GM19351 (cell line): ENCODE measurements around the gene SCGB2A2.

Experiments
- ATAC-seq: cut with Tn5 transposase; IDR thresholded peaks from one replicate; pipeline ENCODE4 v1.9.1; 2021; ENCODE audit warnings: mild to moderate bottlenecking, moderate library complexity; ENCODE audit not compliant: unreplicated experiment

Gene SCGB2A2

DNA sequence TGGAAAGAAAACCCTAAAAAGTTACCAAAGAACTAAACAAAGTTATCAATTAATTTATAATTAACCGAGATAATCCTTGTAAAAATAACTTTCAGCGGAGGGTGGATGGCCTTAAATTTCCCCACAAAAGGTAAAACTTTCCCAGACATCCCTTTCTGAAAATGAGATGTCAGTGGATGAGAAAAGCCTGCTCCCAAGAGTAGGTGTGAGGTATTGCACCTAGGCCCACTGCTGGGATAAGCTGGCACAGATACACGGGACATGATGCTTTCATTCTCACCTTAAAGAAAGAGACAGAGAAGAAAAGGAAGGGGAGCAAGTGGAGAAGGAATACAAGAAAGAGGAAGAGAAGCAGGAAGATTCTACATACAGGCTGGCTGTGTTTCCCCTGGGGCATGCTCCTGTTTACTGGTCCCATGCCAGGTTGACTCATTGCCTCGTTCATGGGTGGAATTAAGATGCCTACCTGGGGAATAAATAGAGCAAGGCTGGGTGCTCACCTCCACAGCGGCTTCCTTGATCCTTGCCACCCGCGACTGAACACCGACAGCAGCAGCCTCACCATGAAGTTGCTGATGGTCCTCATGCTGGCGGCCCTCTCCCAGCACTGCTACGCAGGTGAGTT is at the start of gene SCGB2A2:
Gene SCGB2A2, plus strand, starts transcription at position 505 of the 625 bp plus-strand sequence. Its CDS starts 59 bp downstream, at position 564.
- no peak for ATAC-seq

DNA sequence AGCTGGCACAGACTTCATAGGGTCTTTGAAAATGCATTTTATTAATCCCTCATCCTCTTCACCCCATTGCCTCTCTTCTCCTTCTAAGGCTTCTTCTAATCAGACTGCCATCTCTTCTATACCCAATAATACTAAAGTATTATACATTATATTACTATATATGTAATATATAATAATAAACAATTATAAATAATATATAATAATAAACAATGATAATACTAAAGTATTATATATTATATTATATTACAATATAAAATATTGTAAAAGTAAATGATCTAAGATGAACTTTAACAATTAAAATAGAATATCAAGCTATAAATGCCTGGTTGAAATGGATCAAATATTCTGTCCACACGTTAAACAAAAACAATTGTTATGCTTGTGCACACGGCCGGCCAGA is 48.5 kb upstream of the SCGB2A2 start:
- no peak for ATAC-seq

DNA sequence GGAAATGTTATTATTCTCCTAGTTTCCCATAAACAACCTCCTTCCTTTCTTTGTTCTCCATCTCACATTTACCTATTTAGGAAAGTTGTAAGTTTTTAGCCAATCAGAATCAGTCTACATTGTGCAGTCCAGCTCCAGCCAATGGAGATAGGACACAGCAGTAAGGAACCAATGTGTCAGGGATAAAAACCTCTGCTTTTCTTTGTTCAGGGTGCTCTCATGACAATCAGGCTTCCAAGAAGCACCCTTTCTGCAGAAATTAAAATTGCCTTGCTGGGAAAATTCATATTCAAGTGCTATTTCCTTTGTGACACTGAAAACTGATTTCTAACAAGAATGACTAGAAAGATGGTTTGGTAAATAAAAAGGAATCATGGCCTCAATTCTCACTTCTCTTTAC is 46.9 kb upstream of the SCGB2A2 start:
- no peak for ATAC-seq

DNA sequence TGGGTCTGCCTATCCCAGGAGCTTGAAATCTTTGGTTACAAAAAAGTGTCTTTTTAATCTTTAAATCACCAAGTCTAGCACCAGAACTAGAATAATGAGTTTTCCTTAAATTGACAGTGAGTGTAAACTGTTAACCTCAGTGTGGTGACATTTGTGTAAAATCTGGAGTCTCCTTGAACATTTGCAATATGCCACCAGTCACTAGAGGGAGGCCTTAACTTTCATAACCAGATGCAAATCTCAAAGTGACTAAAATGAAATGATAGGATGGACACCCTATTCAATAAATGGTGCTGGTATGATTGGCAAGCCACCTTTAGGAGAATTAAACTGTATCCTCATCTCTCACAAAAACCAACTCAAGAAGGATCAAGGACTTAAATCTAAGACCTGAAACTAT is 36.2 kb upstream of the SCGB2A2 start:
- ATAC-seq: no peak

DNA sequence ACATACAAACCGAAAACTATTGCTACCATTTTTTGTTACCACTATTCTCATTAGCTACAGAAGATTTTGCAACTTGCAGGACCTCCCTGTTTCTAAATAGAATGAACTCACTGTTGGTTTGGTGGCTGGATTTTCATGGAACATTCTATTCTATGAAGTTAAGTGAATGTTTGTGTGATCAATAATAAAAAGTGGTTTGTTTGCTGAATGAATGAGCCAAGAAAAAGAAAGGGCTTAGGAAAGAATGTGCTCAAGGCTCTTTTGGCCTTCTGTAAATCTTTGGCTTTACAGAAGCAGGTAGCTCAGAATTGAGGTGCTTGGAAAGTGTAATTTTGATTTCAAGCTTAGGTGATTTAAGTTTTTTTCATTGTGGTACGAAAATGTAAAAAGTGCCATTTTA is 33.8 kb upstream of the SCGB2A2 start:
- ATAC-seq: no peak

DNA sequence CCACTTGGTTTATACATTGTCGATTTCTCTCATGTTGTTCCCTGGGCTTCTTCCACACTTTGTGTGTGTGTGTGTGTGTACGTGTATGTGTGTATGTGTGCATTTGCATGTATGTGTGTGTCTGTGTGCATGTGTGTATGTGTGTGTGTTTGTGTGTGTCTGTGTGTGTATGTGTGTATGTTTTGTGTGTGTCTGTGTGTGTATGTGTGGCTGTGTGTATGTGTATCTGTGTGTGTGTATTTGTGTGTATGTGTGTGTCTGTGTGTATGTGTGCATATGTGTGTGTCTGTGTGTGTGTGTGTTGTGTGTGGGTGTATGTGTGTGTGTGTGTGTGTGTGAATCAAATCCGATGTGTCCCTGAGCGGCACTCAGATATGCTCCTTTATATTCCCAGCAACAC is 32.5 kb upstream of the SCGB2A2 start:
- no peak for ATAC-seq

DNA sequence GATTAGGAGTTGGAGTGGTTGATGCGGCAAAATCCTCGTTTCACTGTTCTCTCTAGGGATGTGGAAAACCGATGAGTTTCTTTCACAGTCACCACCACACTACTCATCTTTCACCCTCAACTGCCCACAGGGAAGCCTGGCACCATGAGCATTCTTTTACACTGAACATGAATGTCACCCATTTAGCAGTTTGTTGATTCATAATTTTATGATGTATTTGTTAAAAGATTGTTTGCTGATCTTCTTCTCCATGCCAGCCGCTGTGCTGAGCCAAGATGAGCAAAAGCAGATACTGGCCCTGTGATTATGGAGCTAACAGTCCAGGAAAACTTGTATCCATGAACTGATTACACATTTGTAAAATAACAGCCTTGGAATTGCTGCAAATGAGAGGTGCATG is 31.8 kb upstream of the SCGB2A2 start:
- no peak for ATAC-seq

DNA sequence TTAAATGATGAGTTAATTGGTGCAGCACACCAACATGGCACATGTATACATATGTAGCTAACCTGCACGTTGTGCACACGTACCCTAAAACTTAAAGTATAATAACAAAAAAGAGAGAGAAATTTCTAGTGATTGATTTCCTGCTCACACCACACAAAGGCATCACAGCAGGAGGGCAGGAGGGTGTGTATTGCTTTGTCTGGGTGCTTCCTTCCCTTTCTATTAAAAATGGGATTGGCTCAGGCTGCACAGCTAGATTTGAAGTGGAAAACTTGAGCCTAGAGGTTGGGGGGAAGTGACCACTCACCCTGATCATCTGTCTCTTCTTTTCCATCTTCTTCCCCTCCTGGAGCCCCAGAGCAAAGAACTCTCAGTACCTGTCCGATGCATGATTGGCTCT is 28.9 kb upstream of the SCGB2A2 start:
- ATAC-seq: no peak

DNA sequence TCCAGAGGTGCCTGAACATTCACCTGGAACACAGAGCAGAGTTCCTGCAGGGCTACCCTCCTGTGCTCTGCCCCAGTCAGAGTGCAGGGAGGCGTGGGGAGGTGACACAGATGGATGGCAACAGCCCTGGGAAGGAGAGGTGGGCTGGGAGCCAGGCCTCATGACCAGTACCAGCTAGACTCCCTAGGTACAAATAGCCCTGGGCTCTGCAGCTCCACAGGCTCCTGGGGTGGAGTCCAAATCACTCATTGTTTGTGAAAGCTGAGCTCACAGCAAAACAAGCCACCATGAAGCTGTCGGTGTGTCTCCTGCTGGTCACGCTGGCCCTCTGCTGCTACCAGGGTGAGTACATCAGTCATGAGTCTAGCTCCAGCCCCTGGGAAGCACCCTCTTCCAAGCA is 27.9 kb upstream of the SCGB2A2 start, which contains the start of gene SCGB1D2:
Gene SCGB1D2, plus strand, starts transcription at position 219 of the 400 bp plus-strand sequence. Its CDS starts 69 bp downstream, at position 288.
- no peak for ATAC-seq

DNA sequence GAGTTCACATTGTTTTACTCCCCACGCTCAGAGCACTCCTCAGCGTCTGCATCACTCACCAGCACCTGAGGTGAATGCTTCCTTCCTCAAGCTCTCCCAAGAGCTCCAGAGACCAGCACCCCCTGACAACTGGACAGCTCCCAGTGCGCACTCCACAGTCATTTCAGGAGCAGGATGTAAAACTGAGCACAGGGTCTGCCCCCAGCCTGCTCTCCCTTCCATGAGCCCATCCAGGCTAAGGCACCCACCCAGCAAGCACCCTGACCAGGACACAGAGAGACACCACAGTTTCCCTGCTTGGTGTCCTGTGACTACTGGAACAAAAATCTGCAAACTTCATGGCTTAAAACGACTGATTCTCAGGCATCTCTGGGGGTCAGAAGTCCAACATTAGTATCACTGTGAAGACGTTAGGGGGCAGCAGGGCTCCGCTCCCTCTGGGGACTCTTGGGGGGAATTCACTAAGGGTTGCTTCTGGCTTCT is 24.6 kb upstream of the SCGB2A2 start:
- no peak for ATAC-seq

DNA sequence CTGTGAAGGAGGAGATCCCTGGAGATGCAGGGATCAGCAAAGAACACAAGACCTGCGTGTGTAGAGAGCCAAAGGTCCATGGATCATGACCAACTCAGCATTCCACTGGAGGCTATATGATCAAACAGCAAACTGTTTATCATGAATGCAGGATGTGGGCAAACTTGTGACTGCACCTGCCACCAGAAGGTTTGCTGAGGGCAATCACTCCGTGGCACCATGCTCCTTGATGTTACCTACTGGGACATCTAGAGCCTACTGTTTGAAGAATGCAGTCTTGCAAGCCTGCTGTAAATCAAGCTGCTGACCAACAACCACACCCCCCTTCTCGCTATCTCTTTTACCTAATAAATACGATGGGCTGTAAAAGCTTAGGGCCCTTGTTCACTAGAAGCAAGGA is 18.3 kb upstream of the SCGB2A2 start:
- no peak for ATAC-seq

DNA sequence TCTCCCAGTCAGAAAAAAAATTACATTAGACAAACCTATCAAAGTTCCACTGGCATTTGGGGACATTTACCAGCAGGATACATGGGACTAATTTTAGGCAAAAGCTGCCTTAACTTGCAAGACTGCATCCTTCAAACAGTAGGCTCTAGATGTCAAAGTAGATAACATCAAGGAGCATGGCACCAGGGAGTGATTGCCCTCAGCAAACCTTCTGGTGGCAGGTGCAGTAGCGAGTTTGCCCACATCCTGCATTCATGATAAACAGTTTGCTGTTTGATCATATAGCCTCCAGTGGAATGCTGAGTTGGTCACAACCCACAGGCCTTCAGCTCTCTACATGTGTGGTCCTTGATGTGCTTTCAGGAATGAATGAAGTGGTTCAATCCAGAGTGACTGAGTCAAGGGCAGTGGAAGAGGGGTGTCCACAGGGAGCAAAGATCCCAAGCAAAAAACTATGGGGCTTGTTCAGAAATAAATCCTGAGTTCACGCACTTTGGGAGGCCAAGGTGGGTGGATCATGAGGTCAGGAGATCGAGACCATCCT is 15.9 kb upstream of the SCGB2A2 start:
- no peak for ATAC-seq

DNA sequence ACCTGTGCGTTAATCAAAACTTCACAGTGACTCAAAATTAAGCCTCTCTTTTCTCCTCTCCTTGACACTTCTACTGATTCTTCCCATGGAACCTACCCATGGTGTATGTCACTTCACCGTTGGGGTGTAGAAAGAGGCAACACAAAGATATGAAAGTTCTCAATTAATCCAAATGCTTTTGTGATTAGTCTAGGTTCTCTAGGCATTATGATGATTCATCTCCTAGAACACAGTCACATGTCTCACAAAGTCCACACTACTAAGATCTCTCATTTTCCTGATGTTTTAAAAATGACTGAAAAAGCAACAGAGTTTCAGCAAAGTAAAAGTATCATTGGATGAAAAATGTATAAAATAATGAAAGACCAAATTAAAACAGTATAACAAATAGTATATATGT is 13.7 kb upstream of the SCGB2A2 start:
- no peak for ATAC-seq

DNA sequence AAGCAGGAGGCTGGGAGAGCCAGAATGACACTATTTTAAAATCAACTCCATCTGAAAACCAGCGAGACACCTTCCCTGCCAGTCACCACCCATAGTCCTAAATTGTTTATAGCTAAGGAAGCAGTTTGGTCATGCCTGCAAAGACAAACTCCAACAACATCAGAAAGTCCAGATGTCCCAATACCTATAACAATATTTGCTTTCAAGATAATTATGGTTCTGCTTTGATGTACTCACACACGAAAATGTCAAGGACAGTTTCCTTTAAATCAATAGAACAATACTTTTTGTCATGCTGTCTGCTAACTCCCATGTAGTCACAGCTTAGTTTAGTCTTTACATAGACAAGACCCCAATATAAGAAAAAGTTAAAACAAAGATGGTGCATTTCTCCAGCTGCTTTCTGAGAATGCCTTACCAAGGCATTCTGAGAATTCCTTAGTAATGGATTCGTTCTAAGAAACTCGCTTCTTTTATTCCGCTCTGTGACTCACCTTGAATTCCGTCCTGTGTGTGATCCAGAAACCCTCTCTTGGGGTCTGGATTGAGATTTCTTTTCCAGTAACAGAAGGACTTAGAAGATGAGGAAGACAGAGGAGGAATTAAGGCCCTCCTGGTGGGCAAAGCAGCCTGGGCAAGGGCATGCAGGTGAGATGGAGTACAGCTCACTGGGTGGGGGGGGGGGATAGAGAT is 9.6 kb upstream of the SCGB2A2 start:
- ATAC-seq: no peak

DNA sequence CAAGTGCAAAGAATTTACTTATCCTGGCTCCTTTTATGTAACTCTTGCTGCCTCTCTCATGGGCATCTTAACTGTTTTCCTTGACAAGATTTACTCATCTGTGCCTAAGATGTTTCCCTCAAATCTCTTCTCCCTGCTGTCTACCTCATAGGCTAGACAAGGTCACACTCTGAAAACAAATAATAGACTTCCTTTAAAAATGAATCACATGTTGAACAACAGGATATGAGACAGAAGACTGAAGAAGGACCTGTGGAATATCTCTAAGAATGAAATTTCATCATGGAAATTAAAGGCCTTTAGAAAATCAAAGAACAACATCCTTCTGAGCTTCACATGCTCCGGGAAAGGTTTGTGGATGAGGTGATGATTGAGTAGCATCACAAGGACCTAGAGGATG is 6.0 kb upstream of the SCGB2A2 start:
- ATAC-seq: no peak

DNA sequence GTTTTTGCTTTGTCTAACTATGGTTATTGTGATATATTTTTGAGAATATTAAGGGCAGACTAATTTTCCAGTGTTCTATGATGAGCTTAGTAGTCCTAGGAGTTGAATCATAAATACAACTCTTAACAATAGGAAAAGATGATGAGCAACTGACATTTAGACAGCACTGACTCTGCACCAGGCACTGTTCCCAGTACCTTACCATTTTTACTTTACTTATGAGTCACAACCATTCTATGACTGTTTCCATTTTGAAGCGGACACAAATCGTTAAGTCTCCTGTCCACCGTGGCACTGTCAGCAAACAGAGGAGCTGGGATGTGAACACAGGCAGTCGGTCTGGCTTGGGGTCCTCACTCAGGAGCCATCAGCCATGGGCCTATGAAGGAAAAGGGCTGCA is 3.4 kb upstream of the SCGB2A2 start:
- no peak for ATAC-seq

DNA sequence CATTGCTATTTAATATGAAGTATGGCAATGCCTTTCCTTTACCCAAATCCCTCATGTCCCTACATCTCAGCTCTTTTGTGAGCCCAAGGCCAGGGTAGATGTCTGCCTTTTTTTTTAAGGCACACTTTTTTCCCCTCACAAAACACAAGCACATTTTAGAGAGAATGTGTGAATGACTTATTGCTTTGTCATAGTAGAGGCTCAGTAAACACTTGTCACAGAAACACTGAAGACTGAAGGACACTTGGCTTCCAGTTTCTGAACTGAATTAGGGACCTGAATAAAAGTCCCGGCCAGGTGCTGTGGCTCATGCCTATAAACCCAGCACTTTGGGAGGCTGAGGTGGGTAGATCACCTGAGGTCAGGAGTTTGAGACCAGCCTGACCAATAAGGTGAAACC is 2.9 kb upstream of the SCGB2A2 start:
- ATAC-seq: no peak

DNA sequence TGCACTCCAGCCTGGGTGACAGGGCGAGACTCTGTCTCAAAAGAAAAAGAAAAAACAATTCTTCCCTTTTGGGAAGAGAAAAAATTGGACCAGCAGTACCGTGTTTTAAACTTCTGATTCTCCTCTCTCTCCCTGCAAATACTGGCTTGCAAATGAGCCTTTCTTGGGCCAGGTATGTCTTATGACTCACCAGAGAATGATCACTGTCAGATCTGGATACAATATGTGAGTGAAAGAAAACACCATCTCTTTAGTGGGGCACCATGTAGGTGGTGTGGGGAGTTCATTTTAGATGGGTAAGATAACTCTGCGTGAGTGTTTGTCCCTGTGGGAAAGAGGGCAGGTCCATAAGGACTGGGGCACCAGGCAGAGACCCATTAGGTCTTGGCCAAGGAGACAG is 2.4 kb upstream of the SCGB2A2 start:
- no peak for ATAC-seq

DNA sequence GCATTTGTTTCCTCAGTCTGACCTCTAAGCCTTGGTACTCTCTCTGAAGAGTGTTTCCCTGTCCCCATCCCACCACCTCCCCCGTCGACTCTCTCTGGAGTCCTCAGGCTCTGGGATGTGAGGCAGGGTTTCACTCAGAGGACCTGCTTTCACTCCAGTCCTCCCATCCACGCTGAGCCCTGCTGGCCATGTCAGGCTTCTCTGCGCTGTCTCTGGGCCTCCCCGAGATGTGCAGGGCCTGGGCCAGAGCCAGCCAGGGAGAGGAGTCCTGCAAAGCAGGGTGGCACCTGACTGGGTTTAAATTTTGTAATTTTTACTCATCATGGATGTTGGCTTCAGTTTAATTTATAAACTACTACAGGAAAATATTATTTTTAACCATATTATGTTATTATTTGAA is 3.3 kb downstream of the SCGB2A2 start:
- ATAC-seq: no peak

DNA sequence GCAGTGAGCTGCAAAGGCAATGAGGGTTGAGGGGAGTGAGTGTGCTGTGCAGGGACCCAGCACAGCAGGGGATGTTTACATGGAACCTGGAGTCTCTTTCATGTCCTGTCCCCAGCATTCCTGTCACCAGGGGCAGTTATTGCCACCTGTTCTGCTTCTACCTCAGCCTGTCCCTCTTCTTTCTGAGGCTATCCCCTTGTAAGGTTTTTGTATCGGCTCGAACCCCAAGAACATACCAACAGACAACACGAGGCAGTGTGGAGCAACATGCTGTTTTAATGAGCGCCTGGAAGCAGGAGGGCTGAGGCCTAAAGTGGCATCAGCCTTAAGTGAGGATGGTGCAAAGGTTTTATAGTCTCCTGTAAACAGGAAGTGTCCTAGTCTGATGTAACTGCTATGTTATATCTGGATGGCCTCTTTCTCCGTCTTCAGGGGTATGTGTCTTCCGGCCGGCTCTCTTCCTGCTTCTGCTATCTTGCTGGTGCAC is 3.9 kb downstream of the SCGB2A2 start:
- no peak for ATAC-seq

DNA sequence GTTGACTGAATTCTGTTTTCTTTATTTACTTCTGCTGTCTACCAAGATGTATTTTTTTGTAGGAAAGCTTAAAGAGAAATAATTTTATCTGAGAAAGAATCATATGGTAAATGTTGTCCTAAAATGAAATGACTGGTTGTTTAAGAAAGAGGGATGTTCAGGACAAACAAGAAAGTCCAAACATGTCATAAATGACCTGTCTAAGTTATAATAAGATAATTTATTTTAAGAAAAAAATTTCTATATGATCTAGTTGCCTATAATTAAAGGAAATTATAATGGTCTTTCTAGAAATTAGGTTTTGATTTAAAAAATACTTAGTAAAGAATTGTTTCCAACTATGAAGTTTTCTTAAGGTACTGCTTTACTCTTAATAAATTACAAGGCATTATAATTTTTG is 10.5 kb downstream of the SCGB2A2 start:
- no peak for ATAC-seq

DNA sequence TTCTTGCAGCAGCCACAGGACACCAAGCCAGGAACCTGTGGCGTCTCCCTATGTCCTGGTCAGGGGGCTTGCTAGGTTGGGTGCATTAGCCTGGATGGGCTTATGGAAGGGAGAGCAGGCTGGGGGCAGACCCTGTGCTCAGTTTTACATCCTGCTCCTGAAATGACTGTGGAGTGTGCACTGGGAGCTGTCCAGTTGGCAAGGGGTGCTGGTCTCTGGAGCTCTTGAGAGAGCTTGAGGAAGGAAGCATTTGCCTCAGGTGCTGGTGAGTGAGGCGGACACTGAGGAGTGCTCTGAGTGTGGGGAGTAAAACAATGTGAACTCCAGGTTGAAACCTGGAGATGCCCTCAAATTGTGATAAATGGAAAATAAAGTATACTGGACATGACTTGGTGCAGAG is 25.5 kb downstream of the SCGB2A2 start:
- no peak for ATAC-seq
